Measurements from ENCODE around the gene SLITRK1.

SLITRK1 gene

GRCh38 chr13:83878691-83879430, 3.4 kb downstream of the SLITRK1 start:
- TF ChIP-seq MAX (IDR thresholded peaks at IDR 0.05; ENCODE audit: low read depth, low read length): no peak
- TF ChIP-seq POLR2A (IDR thresholded peaks at IDR 0.05; ENCODE audit: extremely low read depth, insufficient read length): no peak
- no peak for TF ChIP-seq CTCF (IDR thresholded peaks at IDR 0.05; ENCODE audit: low read depth, low read length)
- no peak for TF ChIP-seq MYC (IDR thresholded peaks at IDR 0.05; ENCODE audit: low read depth, low read length)
- DNase-seq (ENCODE audit: low read depth): no peak
- no peak overlapping the region for H3K4me3 ChIP-seq (ENCODE audit: low read depth, low read length)

GRCh38 chr13:83877651-83878355, 4.5 kb downstream of the SLITRK1 start:
- DNase-seq (ENCODE audit: low read depth): no peak
- TF ChIP-seq MYC (IDR thresholded peaks at IDR 0.05; ENCODE audit: low read depth, low read length): no peak
- no peak for TF ChIP-seq CTCF (IDR thresholded peaks at IDR 0.05; ENCODE audit: low read depth, low read length)
- TF ChIP-seq POLR2A (IDR thresholded peaks at IDR 0.05; ENCODE audit: extremely low read depth, insufficient read length): no peak
- TF ChIP-seq MAX (IDR thresholded peaks at IDR 0.05; ENCODE audit: low read depth, low read length): no peak
- H3K4me3 ChIP-seq (ENCODE audit: low read depth, low read length): no peak overlapping the region

GRCh38 chr13:83876546-83876945, 5.7 kb downstream of the SLITRK1 start:
- no peak for DNase-seq (ENCODE audit: low read depth)
- TF ChIP-seq MYC (IDR thresholded peaks at IDR 0.05; ENCODE audit: low read depth, low read length) (no peak), POLR2A (IDR thresholded peaks at IDR 0.05; ENCODE audit: extremely low read depth, insufficient read length) (no peak)
- no peak overlapping the region for H3K4me3 ChIP-seq (ENCODE audit: low read depth, low read length)

- TF ChIP-seq POLR2A (IDR thresholded peaks at IDR 0.05; ENCODE audit: extremely low read depth, insufficient read length) (no peak), CTCF (IDR thresholded peaks at IDR 0.05; ENCODE audit: low read depth, low read length) (no peak), MAX (IDR thresholded peaks at IDR 0.05; ENCODE audit: low read depth, low read length) (no peak), MYC (IDR thresholded peaks at IDR 0.05; ENCODE audit: low read depth, low read length) (no peak)
- H3K4me3 ChIP-seq (ENCODE audit: low read depth, low read length): no peak overlapping the region
- no peak for DNase-seq (ENCODE audit: low read depth)
Measured at GRCh38 chr13:83867708-83868107, 14.6 kb downstream of the SLITRK1 start.

GRCh38 chr13:83865161-83866137, 16.8 kb downstream of the SLITRK1 start:
- TF ChIP-seq POLR2A (IDR thresholded peaks at IDR 0.05; ENCODE audit: extremely low read depth, insufficient read length): no peak
- no peak for TF ChIP-seq CTCF (IDR thresholded peaks at IDR 0.05; ENCODE audit: low read depth, low read length)
- TF ChIP-seq MYC (IDR thresholded peaks at IDR 0.05; ENCODE audit: low read depth, low read length): no peak
- TF ChIP-seq MAX (IDR thresholded peaks at IDR 0.05; ENCODE audit: low read depth, low read length): no peak
- no peak for DNase-seq (ENCODE audit: low read depth)
- H3K4me3 ChIP-seq (ENCODE audit: low read depth, low read length): no peak overlapping the region

All from NB4 (cell line).